ENCODE results near the gene XYLT1.

XYLT1 gene

GRCh38 chr16:17109413-17109812 is 361.3 kb downstream of the XYLT1 start:
- Histone ChIP-seq H3K9me3 (ENCODE audit: control insufficient read depth, insufficient read depth, low read length) (no peaks in the 10 kb centered on the region), H3K4me1 (ENCODE audit: control insufficient read depth, low read length) (no peaks in the 10 kb centered on the region), H4K20me1 (ENCODE audit: control insufficient read depth, insufficient read depth, low read depth, low read length) (no peaks in the 10 kb centered on the region), H3K36me3 (ENCODE audit: control insufficient read depth, low read length) (no peaks in the 10 kb centered on the region), H3K9me2 (replicated peaks; ENCODE audit: control insufficient read depth, low read length) (no peaks in the 10 kb centered on the region), H3K4me2 (ENCODE audit: low read length) (no peak overlapping the region), H3F3A (ENCODE audit: control insufficient read depth, insufficient read depth) (no peaks in the 10 kb centered on the region), H3K79me2 (ENCODE audit: control insufficient read depth, low read length) (no peaks in the 10 kb centered on the region), H3K4me3 (ENCODE audit: low read length) (no peak overlapping the region), H3K27me3 (ENCODE audit: control insufficient read depth, low read length) (no peaks in the 10 kb centered on the region), H3K27ac (ENCODE audit: low read depth, low read length) (no peak overlapping the region)
- TF ChIP-seq EZH2phosphoT487 (IDR thresholded peaks at IDR 0.05; ENCODE audit: borderline replicate concordance, low read length) = no peak
- TF ChIP-seq CTCF (IDR thresholded peaks at IDR 0.05; ENCODE audit: low read depth, low read length, poor library complexity, severe bottlenecking) = no peak

- Histone ChIP-seq H3K79me2 (ENCODE audit: control insufficient read depth, low read length) (no peaks in the 10 kb centered on the region), H3K9me2 (replicated peaks; ENCODE audit: control insufficient read depth, low read length) (no peaks in the 10 kb centered on the region), H3K27ac (ENCODE audit: low read depth, low read length) (no peak overlapping the region), H3K4me3 (ENCODE audit: low read length) (no peak overlapping the region), H3F3A (ENCODE audit: control insufficient read depth, insufficient read depth) (no peaks in the 10 kb centered on the region), H3K4me1 (ENCODE audit: control insufficient read depth, low read length) (no peaks in the 10 kb centered on the region), H4K20me1 (ENCODE audit: control insufficient read depth, insufficient read depth, low read depth, low read length) (no peaks in the 10 kb centered on the region), H3K9me3 (ENCODE audit: control insufficient read depth, insufficient read depth, low read length) (no peaks in the 10 kb centered on the region), H3K36me3 (ENCODE audit: control insufficient read depth, low read length) (no peaks in the 10 kb centered on the region), H3K27me3 (ENCODE audit: control insufficient read depth, low read length) (no peaks in the 10 kb centered on the region), H3K4me2 (ENCODE audit: low read length) (no peak overlapping the region)
- TF ChIP-seq CTCF (IDR thresholded peaks at IDR 0.05; ENCODE audit: low read depth, low read length, poor library complexity, severe bottlenecking) (no peak), EZH2phosphoT487 (IDR thresholded peaks at IDR 0.05; ENCODE audit: borderline replicate concordance, low read length) (no peak)
Measured at GRCh38 chr16:17108596-17108995, 362.2 kb downstream of the XYLT1 start.

DNA sequence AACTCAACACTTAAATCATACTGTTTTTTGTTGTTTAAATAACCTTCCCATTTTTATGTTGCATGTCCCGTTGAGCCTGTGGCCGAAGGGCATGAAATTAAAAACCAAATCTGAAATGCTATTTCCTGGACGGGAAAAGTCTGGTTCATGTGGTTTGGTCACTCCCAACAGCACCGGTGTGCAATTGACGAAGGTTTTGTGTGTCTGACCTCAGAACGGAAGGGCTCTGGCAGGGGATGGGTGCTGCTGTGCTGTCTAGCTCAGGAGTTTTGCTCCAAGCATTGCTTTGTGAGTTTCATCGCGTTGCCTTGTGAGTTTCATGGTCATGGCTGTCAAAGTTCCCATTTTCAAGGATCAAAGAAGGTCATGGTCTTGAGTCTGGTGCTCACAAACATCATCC is 363.3 kb downstream of the XYLT1 start:
- Histone ChIP-seq H3K9me3 (ENCODE audit: control insufficient read depth, insufficient read depth, low read length) (no peaks in the 10 kb centered on the region), H3K36me3 (ENCODE audit: control insufficient read depth, low read length) (no peaks in the 10 kb centered on the region), H3K27me3 (ENCODE audit: control insufficient read depth, low read length) (no peaks in the 10 kb centered on the region), H3K27ac (ENCODE audit: low read depth, low read length) (no peak overlapping the region), H3K4me1 (ENCODE audit: control insufficient read depth, low read length) (no peaks in the 10 kb centered on the region), H3K9me2 (replicated peaks; ENCODE audit: control insufficient read depth, low read length) (no peaks in the 10 kb centered on the region), H3K79me2 (ENCODE audit: control insufficient read depth, low read length) (no peaks in the 10 kb centered on the region), H3K4me2 (ENCODE audit: low read length) (no peak overlapping the region), H3F3A (ENCODE audit: control insufficient read depth, insufficient read depth) (no peaks in the 10 kb centered on the region), H4K20me1 (ENCODE audit: control insufficient read depth, insufficient read depth, low read depth, low read length) (no peaks in the 10 kb centered on the region), H3K4me3 (ENCODE audit: low read length) (no peak overlapping the region)
- no peak for TF ChIP-seq EZH2phosphoT487 (IDR thresholded peaks at IDR 0.05; ENCODE audit: borderline replicate concordance, low read length)
- no peak for TF ChIP-seq CTCF (IDR thresholded peaks at IDR 0.05; ENCODE audit: low read depth, low read length, poor library complexity, severe bottlenecking)

All from DOHH2 (cell line).